ENCODE results near the gene PCGF5.

PCGF5 gene

DNA sequence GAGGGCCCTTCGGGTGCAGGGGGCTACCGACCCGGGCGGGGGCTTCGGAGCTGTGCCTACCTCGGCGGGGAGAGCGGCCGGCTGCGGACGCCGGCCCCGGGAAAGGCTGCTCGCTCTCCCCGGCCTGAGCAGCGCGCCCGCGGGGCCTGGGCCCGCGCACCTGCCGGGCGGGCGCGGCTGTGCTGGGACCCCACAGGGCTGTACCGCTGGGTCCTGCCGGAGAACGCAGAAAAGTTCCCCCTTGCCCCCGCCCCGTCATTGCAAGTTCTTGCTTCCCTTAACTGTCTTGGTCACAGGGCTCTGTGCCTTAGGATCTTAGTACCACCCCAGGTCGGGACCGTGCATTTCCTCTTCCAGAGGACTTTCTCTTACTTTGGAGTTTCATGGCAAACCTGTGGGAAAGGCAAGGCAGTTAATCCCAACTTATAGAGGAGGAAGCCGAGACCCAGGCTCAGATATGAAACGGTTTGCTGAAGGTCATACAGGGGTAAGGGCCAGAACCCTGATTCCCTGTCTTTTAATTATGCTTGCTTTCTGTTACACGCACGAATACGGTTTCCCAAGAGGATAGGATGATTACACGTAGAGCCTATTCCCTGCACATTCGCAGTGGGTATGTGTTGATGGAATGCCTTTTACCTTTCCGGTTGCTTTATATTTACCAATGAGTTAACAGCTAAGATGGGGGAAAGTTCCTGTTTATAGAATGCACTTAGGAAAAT, 652 bp downstream of the PCGF5 start:
- TF ChIP-seq POLR2AphosphoS5 (IDR thresholded peaks at IDR 0.05; ENCODE audit: low read depth, low read length) (no peak), SIN3A (IDR thresholded peaks at IDR 0.05; ENCODE audit: borderline replicate concordance, insufficient read depth, low read length) (no peak), FOXP2 (optimal IDR thresholded peaks at IDR 0.05; ENCODE audit: borderline replicate concordance, extremely low read depth, extremely low read length, insufficient read depth) (no peak), TAF1 (IDR thresholded peaks at IDR 0.05; ENCODE audit: borderline replicate concordance, insufficient read depth, low read length) (no peak)
- TF ChIP-seq, protein P1, sequence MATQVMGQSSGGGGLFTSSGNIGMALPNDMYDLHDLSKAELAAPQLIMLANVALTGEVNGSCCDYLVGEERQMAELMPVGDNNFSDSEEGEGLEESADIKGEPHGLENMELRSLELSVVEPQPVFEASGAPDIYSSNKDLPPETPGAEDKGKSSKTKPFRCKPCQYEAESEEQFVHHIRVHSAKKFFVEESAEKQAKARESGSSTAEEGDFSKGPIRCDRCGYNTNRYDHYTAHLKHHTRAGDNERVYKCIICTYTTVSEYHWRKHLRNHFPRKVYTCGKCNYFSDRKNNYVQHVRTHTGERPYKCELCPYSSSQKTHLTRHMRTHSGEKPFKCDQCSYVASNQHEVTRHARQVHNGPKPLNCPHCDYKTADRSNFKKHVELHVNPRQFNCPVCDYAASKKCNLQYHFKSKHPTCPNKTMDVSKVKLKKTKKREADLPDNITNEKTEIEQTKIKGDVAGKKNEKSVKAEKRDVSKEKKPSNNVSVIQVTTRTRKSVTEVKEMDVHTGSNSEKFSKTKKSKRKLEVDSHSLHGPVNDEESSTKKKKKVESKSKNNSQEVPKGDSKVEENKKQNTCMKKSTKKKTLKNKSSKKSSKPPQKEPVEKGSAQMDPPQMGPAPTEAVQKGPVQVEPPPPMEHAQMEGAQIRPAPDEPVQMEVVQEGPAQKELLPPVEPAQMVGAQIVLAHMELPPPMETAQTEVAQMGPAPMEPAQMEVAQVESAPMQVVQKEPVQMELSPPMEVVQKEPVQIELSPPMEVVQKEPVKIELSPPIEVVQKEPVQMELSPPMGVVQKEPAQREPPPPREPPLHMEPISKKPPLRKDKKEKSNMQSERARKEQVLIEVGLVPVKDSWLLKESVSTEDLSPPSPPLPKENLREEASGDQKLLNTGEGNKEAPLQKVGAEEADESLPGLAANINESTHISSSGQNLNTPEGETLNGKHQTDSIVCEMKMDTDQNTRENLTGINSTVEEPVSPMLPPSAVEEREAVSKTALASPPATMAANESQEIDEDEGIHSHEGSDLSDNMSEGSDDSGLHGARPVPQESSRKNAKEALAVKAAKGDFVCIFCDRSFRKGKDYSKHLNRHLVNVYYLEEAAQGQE (IDR thresholded peaks at IDR 0.05; ENCODE audit: insufficient read depth in 1 of 2, low read depth in 2 of 2, low read length in 2 of 2) = no peak

DNA sequence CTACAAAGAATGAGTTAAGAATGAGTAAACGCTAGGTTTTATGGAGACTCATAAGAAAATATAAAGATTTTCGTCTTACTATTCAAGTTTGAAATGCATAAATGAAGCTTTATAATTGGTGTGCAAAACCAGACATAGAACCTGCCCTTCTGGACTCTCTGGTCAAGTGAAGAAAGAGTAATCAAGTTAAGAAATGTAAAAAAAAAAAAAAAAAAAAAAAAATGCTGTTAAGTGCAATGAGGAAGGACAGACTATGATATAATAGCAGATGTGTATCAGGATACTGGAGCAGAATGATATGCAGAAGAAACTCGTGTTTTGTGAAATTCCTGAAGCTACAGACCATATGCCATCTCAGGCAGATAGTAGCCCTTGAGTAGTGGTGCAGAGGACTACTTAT, 5.6 kb downstream of the PCGF5 start:
- TF ChIP-seq SIN3A (IDR thresholded peaks at IDR 0.05; ENCODE audit: borderline replicate concordance, insufficient read depth, low read length) = no peak
- TF ChIP-seq, protein P1 (IDR thresholded peaks at IDR 0.05; ENCODE audit: insufficient read depth in 1 of 2, low read depth in 2 of 2, low read length in 2 of 2) = no peak

DNA sequence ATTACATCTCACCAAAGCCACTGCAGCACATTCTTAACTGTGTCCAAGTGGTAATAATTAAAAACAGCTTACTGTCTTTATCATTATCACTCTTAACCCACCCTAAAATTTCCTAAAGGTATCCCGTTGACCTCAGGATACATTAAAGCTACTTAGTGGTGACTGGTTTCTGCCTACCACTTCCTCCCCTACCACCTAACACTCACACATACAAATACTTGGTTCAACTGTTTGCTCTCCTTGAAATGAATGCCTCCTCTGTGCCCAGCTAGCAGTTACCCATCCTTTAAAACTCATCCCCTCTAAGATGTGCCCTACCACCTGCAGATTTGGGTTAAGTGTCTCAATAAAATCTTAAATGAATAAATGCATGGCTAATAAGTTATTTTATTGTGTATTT, 7.1 kb downstream of the PCGF5 start:
- TF ChIP-seq FOXP2 (optimal IDR thresholded peaks at IDR 0.05; ENCODE audit: borderline replicate concordance, extremely low read depth, extremely low read length, insufficient read depth) = no peak
- TF ChIP-seq SIN3A (IDR thresholded peaks at IDR 0.05; ENCODE audit: borderline replicate concordance, insufficient read depth, low read length) = no peak
- TF ChIP-seq, protein P1 (IDR thresholded peaks at IDR 0.05; ENCODE audit: insufficient read depth in 1 of 2, low read depth in 2 of 2, low read length in 2 of 2) = no peak
- TF ChIP-seq POLR2AphosphoS5 (IDR thresholded peaks at IDR 0.05; ENCODE audit: low read depth, low read length) = no peak
- TF ChIP-seq TAF1 (IDR thresholded peaks at IDR 0.05; ENCODE audit: borderline replicate concordance, insufficient read depth, low read length) = no peak

GRCh38 chr10:91229683-91230082, 9.2 kb downstream of the PCGF5 start:
- TF ChIP-seq FOXP2 (optimal IDR thresholded peaks at IDR 0.05; ENCODE audit: borderline replicate concordance, extremely low read depth, extremely low read length, insufficient read depth) (no peak), TAF1 (IDR thresholded peaks at IDR 0.05; ENCODE audit: borderline replicate concordance, insufficient read depth, low read length) (no peak), POLR2AphosphoS5 (IDR thresholded peaks at IDR 0.05; ENCODE audit: low read depth, low read length) (no peak), SIN3A (IDR thresholded peaks at IDR 0.05; ENCODE audit: borderline replicate concordance, insufficient read depth, low read length) (no peak)
- TF ChIP-seq, protein P1 (IDR thresholded peaks at IDR 0.05; ENCODE audit: insufficient read depth in 1 of 2, low read depth in 2 of 2, low read length in 2 of 2) = no peak

DNA sequence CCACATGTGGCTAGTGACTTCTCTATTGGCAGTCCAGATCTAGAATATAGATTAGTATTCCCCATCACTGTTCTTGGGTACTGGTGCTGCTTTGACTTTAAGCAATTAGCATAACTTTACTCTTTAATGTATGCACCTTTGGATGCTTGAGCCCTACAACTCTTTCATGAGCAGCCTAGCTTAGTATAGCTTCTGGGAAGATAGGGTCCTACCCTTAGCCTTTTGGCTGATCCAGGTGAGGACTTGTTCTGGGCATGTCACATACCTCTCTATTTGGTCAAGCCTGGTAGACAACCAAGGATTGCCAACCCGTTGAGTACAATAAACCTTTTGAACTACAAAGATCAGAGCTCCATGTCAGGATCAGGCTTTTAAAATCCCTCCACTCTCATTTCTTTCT, 17.7 kb downstream of the PCGF5 start:
- no peak for TF ChIP-seq SIN3A (IDR thresholded peaks at IDR 0.05; ENCODE audit: borderline replicate concordance, insufficient read depth, low read length)
- TF ChIP-seq, protein P1 (IDR thresholded peaks at IDR 0.05; ENCODE audit: insufficient read depth in 1 of 2, low read depth in 2 of 2, low read length in 2 of 2) = no peak
- TF ChIP-seq POLR2AphosphoS5 (IDR thresholded peaks at IDR 0.05; ENCODE audit: low read depth, low read length) = no peak
- TF ChIP-seq FOXP2 (optimal IDR thresholded peaks at IDR 0.05; ENCODE audit: borderline replicate concordance, extremely low read depth, extremely low read length, insufficient read depth) = no peak
- TF ChIP-seq TAF1 (IDR thresholded peaks at IDR 0.05; ENCODE audit: borderline replicate concordance, insufficient read depth, low read length) = no peak

All from PFSK-1 (cell line).